ENCODE measurements around the gene PSMB7. TPM values are rescaled to one million over a fixed set of nuclear protein-coding genes. Genes with fewer than 3 reads are reported as not detected.

Gene PSMB7
- total RNA-seq, 2 donors from 2014 or later, result 150 to 158 TPM

DNA sequence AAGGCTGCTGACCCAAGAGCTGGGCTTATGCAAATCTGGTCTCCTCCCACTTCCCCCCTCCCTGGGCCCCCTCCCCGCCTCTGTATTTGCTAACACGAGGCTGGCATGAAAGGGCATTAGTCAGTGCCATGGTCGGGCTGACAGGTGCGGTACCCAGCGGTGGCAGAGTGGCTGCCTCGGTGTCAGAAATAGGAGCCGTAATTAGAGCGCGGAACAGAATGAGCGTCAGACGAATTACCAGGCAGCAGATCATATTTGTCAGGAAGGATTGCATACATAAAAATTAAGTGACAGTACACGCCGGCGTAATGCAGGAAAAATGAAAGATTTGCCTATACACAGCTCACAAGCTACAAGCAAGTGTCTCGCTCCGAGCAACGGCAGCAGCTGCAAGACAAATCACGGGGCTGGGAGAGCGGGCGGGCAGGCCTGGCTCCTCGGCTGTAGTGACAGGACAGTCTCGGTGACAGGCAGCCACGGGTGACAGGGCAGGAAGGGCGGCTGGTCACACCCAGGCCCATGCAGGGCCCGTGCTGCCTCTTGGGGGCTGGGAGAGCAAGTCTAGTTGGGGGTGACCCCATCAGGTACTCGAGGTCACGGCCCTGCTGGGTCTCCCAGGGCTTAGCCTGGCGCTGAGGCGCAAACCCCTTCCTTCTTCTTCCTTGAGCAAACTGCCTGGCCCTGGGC lies 85.1 kb downstream of the PSMB7 start:
- TF ChIP-seq, protein P1, sequence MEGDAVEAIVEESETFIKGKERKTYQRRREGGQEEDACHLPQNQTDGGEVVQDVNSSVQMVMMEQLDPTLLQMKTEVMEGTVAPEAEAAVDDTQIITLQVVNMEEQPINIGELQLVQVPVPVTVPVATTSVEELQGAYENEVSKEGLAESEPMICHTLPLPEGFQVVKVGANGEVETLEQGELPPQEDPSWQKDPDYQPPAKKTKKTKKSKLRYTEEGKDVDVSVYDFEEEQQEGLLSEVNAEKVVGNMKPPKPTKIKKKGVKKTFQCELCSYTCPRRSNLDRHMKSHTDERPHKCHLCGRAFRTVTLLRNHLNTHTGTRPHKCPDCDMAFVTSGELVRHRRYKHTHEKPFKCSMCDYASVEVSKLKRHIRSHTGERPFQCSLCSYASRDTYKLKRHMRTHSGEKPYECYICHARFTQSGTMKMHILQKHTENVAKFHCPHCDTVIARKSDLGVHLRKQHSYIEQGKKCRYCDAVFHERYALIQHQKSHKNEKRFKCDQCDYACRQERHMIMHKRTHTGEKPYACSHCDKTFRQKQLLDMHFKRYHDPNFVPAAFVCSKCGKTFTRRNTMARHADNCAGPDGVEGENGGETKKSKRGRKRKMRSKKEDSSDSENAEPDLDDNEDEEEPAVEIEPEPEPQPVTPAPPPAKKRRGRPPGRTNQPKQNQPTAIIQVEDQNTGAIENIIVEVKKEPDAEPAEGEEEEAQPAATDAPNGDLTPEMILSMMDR (IDR thresholded peaks at IDR 0.05), result no peak
- TF ChIP-seq POLR2AphosphoS5 (IDR thresholded peaks at IDR 0.05) (no peak), POLR2A (IDR thresholded peaks at IDR 0.05) (no peak)
- Histone ChIP-seq H3K27me3 (replicated peaks; ENCODE audit: insufficient read depth) (no peaks in the 10 kb centered on the region), H3K4me3 (no peak overlapping the region), H3K27ac (no peak overlapping the region), H3K36me3 (peaks cover 12% of the 10 kb centered on the region in 2 donors), H3K9me3 (no peaks in the 10 kb centered on the region), H3K4me1 (replicated peaks) (no peaks in the 10 kb centered on the region)
- no peak for DNase-seq (ENCODE audit: low spot score)
- intact Hi-C loops (cut with DNase I), result no loop called here
- 84% methylated on average over 28 of the region's 29 CpGs for WGBS

DNA sequence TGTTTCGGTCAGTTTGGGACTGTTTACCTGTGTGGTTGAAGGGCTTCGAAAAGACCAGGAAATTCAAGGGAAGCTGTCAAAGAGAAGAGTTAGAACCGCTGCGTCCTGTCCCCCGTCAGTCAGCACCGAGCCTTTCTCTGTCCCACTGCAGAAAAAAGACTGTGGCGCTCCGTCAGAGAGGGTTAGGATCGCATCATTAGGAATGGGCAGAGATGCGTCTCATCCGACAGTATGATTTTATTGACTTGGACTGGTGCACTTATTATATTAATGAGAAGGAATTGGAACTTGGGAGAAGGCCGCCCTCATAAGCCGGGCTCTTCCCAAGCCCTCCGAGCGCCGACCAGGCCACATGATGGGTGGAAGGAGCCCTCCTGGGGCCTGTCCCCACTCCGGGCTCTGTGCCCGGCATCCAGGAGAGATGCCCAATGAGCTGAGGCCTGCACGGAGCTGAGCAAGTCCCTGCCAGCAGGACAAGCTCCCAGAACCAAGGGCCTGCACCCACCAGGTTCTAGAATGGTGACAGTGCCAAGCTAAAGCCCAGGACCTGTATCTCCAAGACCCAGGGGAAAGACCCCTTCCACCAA lies 85.9 kb downstream of the PSMB7 start:
- DNase-seq (ENCODE audit: low spot score), result no peak
- Histone ChIP-seq H3K4me1 (replicated peaks) (no peaks in the 10 kb centered on the region), H3K27me3 (replicated peaks; ENCODE audit: insufficient read depth) (no peaks in the 10 kb centered on the region), H3K36me3 (peaks cover 12% of the 10 kb centered on the region in 2 donors), H3K27ac (no peak overlapping the region), H3K9me3 (no peaks in the 10 kb centered on the region), H3K4me3 (no peak overlapping the region)
- intact Hi-C loops (cut with DNase I), result no loop called here
- WGBS, result 87% methylated on average over 19 of the region's 19 CpGs
- TF ChIP-seq POLR2A (IDR thresholded peaks at IDR 0.05) (no peak), POLR2AphosphoS5 (IDR thresholded peaks at IDR 0.05) (no peak)
- TF ChIP-seq, protein P1 (IDR thresholded peaks at IDR 0.05), result no peak

GRCh38 chr9:124328285-124328684 lies 87.0 kb downstream of the PSMB7 start:
- DNase-seq (ENCODE audit: low spot score), result no peak
- intact Hi-C loops (cut with DNase I), result no loop called here
- Histone ChIP-seq H3K4me1 (replicated peaks) (no peaks in the 10 kb centered on the region), H3K27ac (no peak overlapping the region), H3K4me3 (no peak overlapping the region), H3K36me3 (peaks cover 12% of the 10 kb centered on the region in 2 donors), H3K9me3 (no peaks in the 10 kb centered on the region), H3K27me3 (replicated peaks; ENCODE audit: insufficient read depth) (no peaks in the 10 kb centered on the region)
- WGBS, result 85% methylated on average over 12 of the region's 12 CpGs
- TF ChIP-seq POLR2AphosphoS5 (IDR thresholded peaks at IDR 0.05) (no peak), POLR2A (IDR thresholded peaks at IDR 0.05) (no peak)
- TF ChIP-seq, protein P1 (IDR thresholded peaks at IDR 0.05), result no peak

DNA sequence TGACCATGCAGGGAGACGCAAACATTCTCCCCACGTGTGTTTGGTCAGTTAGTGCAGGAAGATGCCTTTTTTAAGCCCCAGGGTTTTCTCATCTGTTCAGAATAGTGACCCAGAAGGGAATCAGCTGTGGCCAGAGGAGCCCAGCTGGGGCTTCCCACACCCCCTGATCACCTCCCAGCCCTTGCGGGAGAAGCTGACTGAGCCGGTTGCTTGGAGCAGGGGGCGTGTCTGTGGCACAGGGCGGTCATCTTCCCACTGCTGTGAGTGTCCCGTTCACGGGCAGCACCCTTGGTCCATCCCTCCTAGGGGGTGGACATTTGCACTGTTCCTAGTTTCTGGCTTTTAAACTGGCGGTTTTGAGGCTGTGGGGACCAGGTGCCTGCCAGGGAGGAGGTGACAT lies 87.8 kb downstream of the PSMB7 start:
- H3K4me3 ChIP-seq, result no peak overlapping the region
- no peak overlapping the region for H3K27ac ChIP-seq
- no peak for DNase-seq (ENCODE audit: low spot score)
- H3K36me3 ChIP-seq, result peaks cover 12% of the 10 kb centered on the region in 2 donors
- no peaks in the 10 kb centered on the region for H3K4me1 ChIP-seq (replicated peaks)
- WGBS, result 83% methylated on average over 9 of the region's 9 CpGs
- no peak for TF ChIP-seq POLR2AphosphoS5 (IDR thresholded peaks at IDR 0.05)
- no peak for TF ChIP-seq POLR2A (IDR thresholded peaks at IDR 0.05)
- TF ChIP-seq, protein P1 (IDR thresholded peaks at IDR 0.05), result no peak
- intact Hi-C loops (cut with DNase I), result no loop called here
- no peaks in the 10 kb centered on the region for H3K9me3 ChIP-seq
- no peaks in the 10 kb centered on the region for H3K27me3 ChIP-seq (replicated peaks; ENCODE audit: insufficient read depth)

- WGBS, result 88% methylated on average over 21 of the region's 21 CpGs
- intact Hi-C loops (cut with DNase I), result no loop called here
- Histone ChIP-seq H3K4me1 (replicated peaks) (no peaks in the 10 kb centered on the region), H3K36me3 (peaks cover 12 to 15% of the 10 kb centered on the region in 2 donors), H3K27me3 (replicated peaks; ENCODE audit: insufficient read depth) (no peaks in the 10 kb centered on the region), H3K9me3 (no peaks in the 10 kb centered on the region), H3K4me3 (no peak overlapping the region), H3K27ac (no peak overlapping the region)
- TF ChIP-seq POLR2A (IDR thresholded peaks at IDR 0.05), result no peak
- TF ChIP-seq, protein P1 (IDR thresholded peaks at IDR 0.05), result no peak
- no peak for TF ChIP-seq POLR2AphosphoS5 (IDR thresholded peaks at IDR 0.05)
- DNase-seq (ENCODE audit: low spot score), result no peak
These were observed 88.9 kb downstream of the PSMB7 start for GRCh38 chr9:124326378-124326777.
